Upper lobe of left lung (tissue), 4 donors: ENCODE measurements around the gene MFSD2B.

Experiments used
- CTCF ChIP-seq, 6 experiments: fragments of 450-650 bp in 4 of 6; fragments of 200-600 bp in 2 of 6; sonication (generic) in 2 of 6; IDR thresholded peaks; one replicate each; pipeline ENCODE4 v1.5.1; 2016 to 2019; ENCODE audit warnings: antibody characterized with exemption in 6 of 6
- POLR2A ChIP-seq, 4 donors: fragments of 450-650 bp; IDR thresholded peaks; one replicate each; pipeline ENCODE4 v1.5.1; 2016 to 2017; ENCODE audit warnings: antibody characterized with exemption in 4 of 4, mild to moderate bottlenecking in 2 of 4
- POLR2AphosphoS5 ChIP-seq, 2 donors: sonication (generic); formaldehyde crosslinking; IDR thresholded peaks; one replicate each; pipeline ENCODE4 v1.5.1; 2017; ENCODE audit warnings: antibody characterized with exemption in 2 of 2

DNA sequence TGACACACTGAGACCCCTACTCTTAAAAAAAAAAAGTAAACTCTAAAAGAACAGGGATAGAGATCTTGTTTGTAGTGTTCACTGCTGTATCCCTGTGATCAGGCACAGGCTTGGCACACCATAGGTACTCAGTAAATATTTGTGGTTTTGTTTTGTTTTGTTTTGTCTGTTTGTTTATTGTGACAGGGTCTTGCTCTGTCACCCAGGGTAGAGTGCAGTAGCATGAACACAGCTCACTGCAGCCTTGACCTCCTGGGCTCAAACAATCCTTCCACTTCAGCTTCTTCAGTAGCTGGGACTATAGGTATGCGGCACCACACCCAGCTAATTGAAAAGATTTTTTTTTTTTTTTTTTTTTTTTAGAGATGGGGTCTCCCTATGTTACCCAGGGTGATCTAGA lies 43.1 kb downstream of the MFSD2B start:
- TF ChIP-seq CTCF (IDR thresholded peaks at IDR 0.05) (no peak), POLR2A (IDR thresholded peaks at IDR 0.05) (no peak), POLR2AphosphoS5 (IDR thresholded peaks at IDR 0.05) (no peak)
